IMR-90 (cell line): ENCODE measurements around the gene ASH1L. TPM values are rescaled to one million over a fixed set of nuclear protein-coding genes. Genes with fewer than 3 reads are reported as not detected.

Source experiments
- ATAC-seq: fragments of 200-7000 bp; cut with Tn5 transposase; 2 replicates; pipeline ENCODE4 v1.9.1; 2020; ENCODE audit warnings: low read depth, mild to moderate bottlenecking, moderate library complexity
- Bru-seq: library from RNA; stranded (reverse); fragments of 400-500 nt; gene quantifications from one replicate; lab custom pipeline; 2021; lab: Mats Ljungman, UMichigan
- BruChase-seq, 2 experiments: library from RNA; stranded (reverse); fragments of 400-500 nt; gene quantifications; one replicate each; lab custom pipeline; 2021; lab: Mats Ljungman, UMichigan
- BruUV-seq: library from RNA; stranded (reverse); fragments of 400-500 nt; replicated peaks from 2 replicates; lab custom pipeline; 2021; lab: Mats Ljungman, UMichigan
- CTCF ChIA-PET: fragments of 300-600 bp; formaldehyde crosslinking; extraction: SDS; loops from one replicate; lab custom pipeline; 2021; ENCODE audit warnings: antibody characterized with exemption; lab: Yijun Ruan, JAX
- POLR2A ChIA-PET: fragments of 300-600 bp; sonication (Branson Sonifier 250); formaldehyde crosslinking; loops from one replicate; lab custom pipeline; 2022; ENCODE audit warnings: antibody characterized with exemption; ENCODE audit not compliant: unreplicated experiment; lab: Charles Lee
- DNase-seq: peaks from one replicate; pipeline ENCODE4 v3.0.0; 2013
- H2AFZ ChIP-seq: replicated peaks from 2 replicates; pipeline ENCODE3; 2013; ENCODE audit warnings: low read length, mild to moderate bottlenecking; ENCODE audit not compliant: poor library complexity
- H2AK5ac ChIP-seq: 2 replicates; pipeline ENCODE4 v1.6.1; 2013; ENCODE audit warnings: low read depth, low read length, inconsistent platforms
- H2AK9ac ChIP-seq: replicated peaks from 2 replicates; pipeline ENCODE3; 2013; ENCODE audit warnings: mild to moderate bottlenecking, low read depth, low read length, moderate library complexity; ENCODE audit not compliant: poor library complexity
- H2BK120ac ChIP-seq: 2 replicates; pipeline ENCODE4 v1.6.1; 2013; ENCODE audit warnings: low read depth, low read length, inconsistent platforms
- H2BK15ac ChIP-seq: 3 replicates; pipeline ENCODE4 v1.6.1; 2013; ENCODE audit warnings: low read depth, low read length, inconsistent platforms
- H2BK20ac ChIP-seq: 2 replicates; pipeline ENCODE4 v1.6.1; 2013; ENCODE audit warnings: low read depth, mild to moderate bottlenecking, inconsistent platforms, low read length, moderate library complexity
- H2BK5ac ChIP-seq: 2 replicates; pipeline ENCODE4 v1.6.1; 2013; ENCODE audit warnings: mild to moderate bottlenecking, low read depth, low read length, inconsistent platforms; ENCODE audit not compliant: poor library complexity, severe bottlenecking
- H3K14ac ChIP-seq: replicated peaks from 2 replicates; pipeline ENCODE4 v1.6.1; 2013; ENCODE audit warnings: low read depth, low read length, inconsistent platforms
- H3K18ac ChIP-seq: 2 replicates; pipeline ENCODE4 v1.6.1; 2013; ENCODE audit warnings: low read depth, low read length, control low read depth
- H3K23ac ChIP-seq: 2 replicates; pipeline ENCODE4 v1.6.1; 2013; ENCODE audit warnings: low read depth, low read length, inconsistent platforms
- H3K27ac ChIP-seq: 2 replicates; pipeline ENCODE4 v1.5.1; 2013; ENCODE audit warnings: mild to moderate bottlenecking, control low read depth, low read length; ENCODE audit not compliant: insufficient read depth
- H3K27me3 ChIP-seq: 2 replicates; pipeline ENCODE4 v1.6.1; 2013; ENCODE audit warnings: low read length; ENCODE audit not compliant: control insufficient read depth, insufficient read depth
- H3K36me3 ChIP-seq: 2 replicates; pipeline ENCODE4 v1.6.1; 2013; ENCODE audit warnings: low read length, mixed read lengths; ENCODE audit not compliant: control insufficient read depth, insufficient read depth
- H3K4ac ChIP-seq: 2 replicates; pipeline ENCODE4 v1.6.1; 2013; ENCODE audit warnings: low read depth, low read length, inconsistent platforms
- H3K4me1 ChIP-seq: 2 replicates; pipeline ENCODE4 v1.6.1; 2013; ENCODE audit warnings: low read length, mixed read lengths; ENCODE audit not compliant: control insufficient read depth, insufficient read depth
- H3K4me2 ChIP-seq: 2 replicates; pipeline ENCODE4 v1.6.1; 2013; ENCODE audit warnings: low read depth, mild to moderate bottlenecking, control low read depth, low read length, moderate library complexity
- H3K4me3 ChIP-seq: 2 replicates; pipeline ENCODE4 v1.5.1; 2013; ENCODE audit warnings: low read depth, mild to moderate bottlenecking, control low read depth, low read length, moderate library complexity; ENCODE audit not compliant: insufficient read depth
- H3K56ac ChIP-seq: 2 replicates; pipeline ENCODE4 v1.6.1; 2013; ENCODE audit warnings: low read length, inconsistent platforms; ENCODE audit not compliant: insufficient read depth; ENCODE audit errors: extremely low read depth
- H3K79me1 ChIP-seq, 2 experiments: 2 replicates each; pipeline ENCODE4 v1.6.1; 2013; ENCODE audit warnings: low read length in 2 of 2, inconsistent platforms in 1 of 2, low read depth in 1 of 2
- H3K9ac ChIP-seq: 2 replicates; pipeline ENCODE4 v1.6.1; 2013; ENCODE audit warnings: low read depth, low read length, control low read depth
- H3K9me1 ChIP-seq: 2 replicates; pipeline ENCODE4 v1.6.1; 2013; ENCODE audit warnings: low read length, inconsistent platforms; ENCODE audit not compliant: insufficient read depth
- H3K9me3 ChIP-seq: 2 replicates; pipeline ENCODE4 v1.6.1; 2013; ENCODE audit warnings: low read length; ENCODE audit not compliant: control insufficient read depth, insufficient read depth
- H4K20me1 ChIP-seq: 2 replicates; pipeline ENCODE4 v1.6.1; 2013; ENCODE audit warnings: low read length, inconsistent platforms; ENCODE audit not compliant: insufficient read depth
- H4K5ac ChIP-seq: 2 replicates; pipeline ENCODE4 v1.6.1; 2013; ENCODE audit warnings: mild to moderate bottlenecking, low read depth, low read length, control low read depth
- H4K8ac ChIP-seq, 2 experiments: 2 replicates each; pipeline ENCODE4 v1.6.1; 2013; ENCODE audit warnings: low read depth in 2 of 2, low read length in 2 of 2, control low read depth in 1 of 2, inconsistent platforms in 1 of 2
- H4K91ac ChIP-seq: 2 replicates; pipeline ENCODE4 v1.6.1; 2013; ENCODE audit warnings: low read depth, low read length, inconsistent platforms; ENCODE audit not compliant: insufficient read depth
- BHLHE40 ChIP-seq: fragments of 150-350 bp; IDR thresholded peaks from 2 replicates; pipeline ENCODE4 v1.6.1; 2016; ENCODE audit warnings: mild to moderate bottlenecking, low read depth, low read length
- CHD1 ChIP-seq: IDR thresholded peaks from 2 replicates; pipeline ENCODE4 v1.6.1; 2012; ENCODE audit warnings: low read depth, low read length, improper control_type of control experiment
- FOS ChIP-seq: fragments of 150-350 bp; IDR thresholded peaks from 2 replicates; pipeline ENCODE4 v1.6.1; 2016; ENCODE audit warnings: low read depth, low read length
- MXI1 ChIP-seq: IDR thresholded peaks from 2 replicates; pipeline ENCODE4 v1.6.1; 2012; ENCODE audit warnings: low read depth, mild to moderate bottlenecking, low read length, moderate library complexity, borderline replicate concordance
- POLR2A ChIP-seq: IDR thresholded peaks from 2 replicates; pipeline ENCODE4 v1.6.1; 2012; ENCODE audit warnings: mild to moderate bottlenecking, low read depth, low read length
- RAD21 ChIP-seq: IDR thresholded peaks from 2 replicates; pipeline ENCODE4 v1.6.1; 2012; ENCODE audit warnings: low read length, improper control_type of control experiment
- SMC3 ChIP-seq: fragments of 150-350 bp; IDR thresholded peaks from 2 replicates; pipeline ENCODE4 v1.6.1; 2016; ENCODE audit warnings: low read depth, mild to moderate bottlenecking, antibody characterized with exemption, low read length, moderate library complexity
- WGBS, 2 experiments: methylation state at CpG; one replicate each; pipeline versions ENCODE4 v1.1.5 to v1.1.7; 2013; ENCODE audit warnings: missing lambda C conversion rate in 2 of 2; ENCODE audit not compliant: insufficient read length in 1 of 2; ENCODE audit errors: extremely low coverage in 2 of 2; 5-methylcytosine and 5-hydroxymethylcytosine counted together
- dilution Hi-C: fragments of 300-500 bp; cut with HindIII; formaldehyde crosslinking; loops from one replicate; pipeline ENCODE4 v1.14.3; 2018; ENCODE audit warnings: low sequenced_read_pairs; ENCODE audit not compliant: unreplicated experiment
- in situ Hi-C: fragments of 300-500 bp; cut with MboI; formaldehyde crosslinking; loops from 3 replicates; pipeline ENCODE4 v1.14.3; 2019; ENCODE audit warnings: low sequenced_read_pairs, inconsistent platforms, mixed read lengths
- intact Hi-C: fragments of 100-400 bp; cut with micrococcal nuclease; formaldehyde crosslinking; loops from 2 replicates; pipeline ENCODE4 v1.10.0; 2022
- long read RNA-seq: library from polyadenylated mRNA; unstranded; transcript quantifications from one replicate; pipeline ENCODE4 v2.0.0, GENCODE V29; 2021; ENCODE audit not compliant: unreplicated experiment
- polyA plus RNA-seq, 3 experiments: library from polyadenylated mRNA; depleted of rRNA; stranded (reverse); fragments of >200 nt; gene quantifications; 2 replicates each; pipeline ENCODE4 v1.2.3, GENCODE V29; 2012; ENCODE audit warnings: low replicate concordance in 1 of 3
- total RNA-seq: library from RNA; depleted of rRNA; stranded (reverse); fragments of >200 nt; gene quantifications from 2 replicates; pipeline ENCODE4 v1.2.3, GENCODE V29; 2012; rRNA removed
- TF ChIP-seq, protein P1 (sequence below): fragments of 150-350 bp; IDR thresholded peaks from 2 replicates; pipeline ENCODE4 v1.6.1; 2017; ENCODE audit warnings: mild to moderate bottlenecking, antibody characterized with exemption, low read length, low read depth

The ASH1L gene, protein sequence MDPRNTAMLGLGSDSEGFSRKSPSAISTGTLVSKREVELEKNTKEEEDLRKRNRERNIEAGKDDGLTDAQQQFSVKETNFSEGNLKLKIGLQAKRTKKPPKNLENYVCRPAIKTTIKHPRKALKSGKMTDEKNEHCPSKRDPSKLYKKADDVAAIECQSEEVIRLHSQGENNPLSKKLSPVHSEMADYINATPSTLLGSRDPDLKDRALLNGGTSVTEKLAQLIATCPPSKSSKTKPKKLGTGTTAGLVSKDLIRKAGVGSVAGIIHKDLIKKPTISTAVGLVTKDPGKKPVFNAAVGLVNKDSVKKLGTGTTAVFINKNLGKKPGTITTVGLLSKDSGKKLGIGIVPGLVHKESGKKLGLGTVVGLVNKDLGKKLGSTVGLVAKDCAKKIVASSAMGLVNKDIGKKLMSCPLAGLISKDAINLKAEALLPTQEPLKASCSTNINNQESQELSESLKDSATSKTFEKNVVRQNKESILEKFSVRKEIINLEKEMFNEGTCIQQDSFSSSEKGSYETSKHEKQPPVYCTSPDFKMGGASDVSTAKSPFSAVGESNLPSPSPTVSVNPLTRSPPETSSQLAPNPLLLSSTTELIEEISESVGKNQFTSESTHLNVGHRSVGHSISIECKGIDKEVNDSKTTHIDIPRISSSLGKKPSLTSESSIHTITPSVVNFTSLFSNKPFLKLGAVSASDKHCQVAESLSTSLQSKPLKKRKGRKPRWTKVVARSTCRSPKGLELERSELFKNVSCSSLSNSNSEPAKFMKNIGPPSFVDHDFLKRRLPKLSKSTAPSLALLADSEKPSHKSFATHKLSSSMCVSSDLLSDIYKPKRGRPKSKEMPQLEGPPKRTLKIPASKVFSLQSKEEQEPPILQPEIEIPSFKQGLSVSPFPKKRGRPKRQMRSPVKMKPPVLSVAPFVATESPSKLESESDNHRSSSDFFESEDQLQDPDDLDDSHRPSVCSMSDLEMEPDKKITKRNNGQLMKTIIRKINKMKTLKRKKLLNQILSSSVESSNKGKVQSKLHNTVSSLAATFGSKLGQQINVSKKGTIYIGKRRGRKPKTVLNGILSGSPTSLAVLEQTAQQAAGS (N-terminal part only)
- 18.5 and 23.9 TPM in 2 replicates for total RNA-seq
- polyA plus RNA-seq (2012; rRNA removed) = 13.7 and 14.3 TPM in 2 replicates
- polyA plus RNA-seq (2012; cell fraction: cytosol; rRNA removed) = 4.0 and 6.5 TPM in 2 replicates
- 14.2 and 36.7 TPM in 2 replicates for polyA plus RNA-seq (2012; cell fraction: nucleus; rRNA removed; ENCODE audit: low replicate concordance)
- Bru-seq, nascent RNA = percentile 87 among the genes with signal in this experiment
- BruChase-seq, experiment 1, labeled RNA remaining after a 6-hour chase = percentile 94 among the genes with signal in this experiment
- BruChase-seq, experiment 2, labeled RNA remaining after a 2-hour chase = percentile 89 among the genes with signal in this experiment
- long read RNA-seq, partial matches to known transcripts = 28 of 48 reads
- long read RNA-seq, other reads (novel, unspliced or antisense) = 20 of 48 reads

DNA sequence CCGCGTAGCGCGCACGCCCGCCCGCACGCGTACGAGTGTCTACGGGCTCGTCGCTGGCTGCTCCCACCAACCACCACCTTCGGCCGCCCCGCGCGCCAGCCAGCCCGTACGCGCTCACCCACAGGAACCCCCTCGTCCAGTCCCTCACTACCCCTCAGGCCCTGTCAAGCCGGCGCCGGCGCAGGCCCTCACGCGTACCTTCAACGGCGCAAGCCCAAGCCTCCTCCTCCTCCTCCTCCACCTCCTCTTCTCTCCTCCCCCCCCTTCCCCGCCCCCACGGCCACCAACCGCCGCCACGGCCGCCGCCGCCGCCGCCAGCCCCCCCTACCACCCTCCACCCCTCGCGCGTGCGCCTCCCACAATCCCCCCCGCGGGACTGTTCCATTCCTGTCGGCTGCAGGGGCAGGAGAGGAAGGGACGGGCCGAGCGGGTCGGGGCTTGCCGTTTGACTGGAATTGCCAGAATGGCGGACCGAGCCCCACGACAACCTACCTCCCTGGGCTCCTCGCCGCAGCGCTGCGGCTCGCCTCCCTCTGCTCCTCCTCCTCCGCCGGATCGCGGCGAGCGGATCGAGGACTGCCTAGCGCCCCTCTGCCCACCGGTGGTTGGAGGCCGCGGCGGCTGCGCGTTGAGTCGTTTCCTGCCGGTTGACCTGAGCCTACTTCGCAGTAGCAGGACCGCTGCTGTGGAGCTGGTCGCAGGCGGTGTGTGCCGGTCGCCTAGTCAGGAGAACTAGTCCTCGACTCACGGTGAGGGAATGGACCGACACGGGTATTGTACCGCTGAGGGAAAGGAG lies at the start of gene ASH1L:
Gene ASH1L (minus strand): TSS at position 223 of the 796 bp plus-strand sequence. CDS start 41,284 bp downstream, outside the sequence.
- DNase-seq = peak; percentile 87
- H3K14ac ChIP-seq = peak within 1 kb of the TSS; percentile 100
- H2AK9ac ChIP-seq = peak within 1 kb of the TSS; percentile 98
- H3K36me3 ChIP-seq = peaks cover 2% of the 10 kb centered on the region; the same call in 1 of the 2 replicates
- peak within 1 kb of the TSS; percentile 93 for H2AK5ac ChIP-seq
- H3K27me3 ChIP-seq = no peaks in the 10 kb centered on the region
- peak within 1 kb of the TSS; percentile 87 to 96 for H4K8ac ChIP-seq
- peak within 1 kb of the TSS; percentile 98 for H2BK120ac ChIP-seq
- ChIA-PET CTCF (no interaction called here), POLR2A (interaction anchor here (0.5 kb wide), 1 partner anchor 18 kb away, joined by 4 read pairs; no protein-coding TSS in a partner anchor)
- 0 out of 2 replicates have a peak within 1 kb of the TSS, but pooled peaks have one; percentile 71 for H2BK20ac ChIP-seq
- in situ Hi-C loops (no loop called here), intact Hi-C loops (loop anchor here (5.0 to 10.0 kb wide), 3 partner anchors 55 to 168 kb away; no protein-coding TSS in a partner anchor), dilution Hi-C loops (no loop called here)
- peaks cover 2% of the 10 kb centered on the region; the same call in 1 of the 2 replicates for H3K4me1 ChIP-seq
- H3K4me2 ChIP-seq = peak within 1 kb of the TSS; percentile 100
- peak within 1 kb of the TSS; percentile 100 for H2AFZ ChIP-seq
- H2BK5ac ChIP-seq = peak within 1 kb of the TSS; percentile 100
- TF ChIP-seq CHD1 = peak; percentile 88; the same call in 1 of the 2 replicates
- TF ChIP-seq, protein P1, sequence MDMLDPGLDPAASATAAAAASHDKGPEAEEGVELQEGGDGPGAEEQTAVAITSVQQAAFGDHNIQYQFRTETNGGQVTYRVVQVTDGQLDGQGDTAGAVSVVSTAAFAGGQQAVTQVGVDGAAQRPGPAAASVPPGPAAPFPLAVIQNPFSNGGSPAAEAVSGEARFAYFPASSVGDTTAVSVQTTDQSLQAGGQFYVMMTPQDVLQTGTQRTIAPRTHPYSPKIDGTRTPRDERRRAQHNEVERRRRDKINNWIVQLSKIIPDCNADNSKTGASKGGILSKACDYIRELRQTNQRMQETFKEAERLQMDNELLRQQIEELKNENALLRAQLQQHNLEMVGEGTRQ = no peak
- TF ChIP-seq FOS = no peak
- TF ChIP-seq POLR2A = peak; percentile 98
- 0 out of 2 replicates have a peak, but pooled peaks have one; percentile 16 for TF ChIP-seq MXI1
- peak; percentile 93 for TF ChIP-seq BHLHE40
- no peak for TF ChIP-seq SMC3
- TF ChIP-seq RAD21 = peak; percentile 15; the same call in 1 of the 2 replicates
- H3K56ac ChIP-seq = peak within 1 kb of the TSS; percentile 98
- H3K9ac ChIP-seq = peak within 1 kb of the TSS; percentile 100
- peak within 1 kb of the TSS; percentile 98 for H4K5ac ChIP-seq
- H3K4me3 ChIP-seq = peak within 1 kb of the TSS; percentile 93
- peak within 1 kb of the TSS; percentile 98; the same call in 2 of the 3 replicates for H2BK15ac ChIP-seq
- peak within 1 kb of the TSS; percentile 100 for H3K23ac ChIP-seq
- H3K9me1 ChIP-seq = peaks cover 3% of the 10 kb centered on the region; the same call in 1 of the 2 replicates
- BruUV-seq = no TSS peak
- WGBS, 2 experiments = 0% methylated on average over 32 of the region's 87 CpGs; no CpG with 5 or more reads in 1 of the 2 experiments
- no peaks in the 10 kb centered on the region for H3K9me3 ChIP-seq
- peak within 1 kb of the TSS; percentile 95 for H3K4ac ChIP-seq
- H4K20me1 ChIP-seq = peaks cover 30% of the 10 kb centered on the region
- peaks cover 15 to 52% of the 10 kb centered on the region in 2 experiments for H3K79me1 ChIP-seq
- peak; percentile 87 for ATAC-seq
- H3K18ac ChIP-seq = peak within 1 kb of the TSS; percentile 99
- H3K27ac ChIP-seq = peak within 1 kb of the TSS; percentile 100
- peak within 1 kb of the TSS; percentile 98 for H4K91ac ChIP-seq
